Measurements from ENCODE around the gene SLC5A12. TPM values are rescaled to one million over a fixed set of nuclear protein-coding genes. Genes with fewer than 3 reads are reported as not detected.

Gene SLC5A12
- total RNA-seq, 2 experiments from 2014 or later, result not detected

DNA sequence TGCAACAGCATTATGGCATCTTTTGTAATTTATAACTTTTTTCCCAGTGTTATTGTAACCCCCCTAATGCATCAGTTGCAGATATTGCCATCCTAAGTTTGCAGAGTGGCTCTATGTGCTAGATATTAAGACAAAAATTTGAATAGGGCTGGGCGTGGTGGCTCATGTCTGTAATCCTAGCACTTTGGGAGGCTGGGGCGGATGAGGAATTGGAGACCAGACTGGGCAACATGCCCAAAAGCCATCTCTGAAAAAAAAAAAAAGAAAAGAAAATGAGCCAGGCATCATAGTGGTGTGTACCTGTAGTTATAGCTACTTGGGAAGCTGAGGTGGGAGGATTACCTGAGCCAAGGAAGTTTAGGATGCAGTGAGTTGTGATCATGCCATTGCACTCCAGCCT is 99.7 kb downstream of the SLC5A12 start:
- Mint-ChIP-seq H3K27me3 (no peaks in the 10 kb centered on the region), H3K36me3 (ENCODE audit: low read depth) (no peaks in the 10 kb centered on the region), H3K4me3 (no peak overlapping the region), H3K27ac (no peak overlapping the region), H3K4me1 (ENCODE audit: low read depth) (no peaks in the 10 kb centered on the region), H3K9me3 (peaks cover 5% of the 10 kb centered on the region)
- DNase-seq (no peak), ATAC-seq (no peak)
- TF ChIP-seq, protein P1, sequence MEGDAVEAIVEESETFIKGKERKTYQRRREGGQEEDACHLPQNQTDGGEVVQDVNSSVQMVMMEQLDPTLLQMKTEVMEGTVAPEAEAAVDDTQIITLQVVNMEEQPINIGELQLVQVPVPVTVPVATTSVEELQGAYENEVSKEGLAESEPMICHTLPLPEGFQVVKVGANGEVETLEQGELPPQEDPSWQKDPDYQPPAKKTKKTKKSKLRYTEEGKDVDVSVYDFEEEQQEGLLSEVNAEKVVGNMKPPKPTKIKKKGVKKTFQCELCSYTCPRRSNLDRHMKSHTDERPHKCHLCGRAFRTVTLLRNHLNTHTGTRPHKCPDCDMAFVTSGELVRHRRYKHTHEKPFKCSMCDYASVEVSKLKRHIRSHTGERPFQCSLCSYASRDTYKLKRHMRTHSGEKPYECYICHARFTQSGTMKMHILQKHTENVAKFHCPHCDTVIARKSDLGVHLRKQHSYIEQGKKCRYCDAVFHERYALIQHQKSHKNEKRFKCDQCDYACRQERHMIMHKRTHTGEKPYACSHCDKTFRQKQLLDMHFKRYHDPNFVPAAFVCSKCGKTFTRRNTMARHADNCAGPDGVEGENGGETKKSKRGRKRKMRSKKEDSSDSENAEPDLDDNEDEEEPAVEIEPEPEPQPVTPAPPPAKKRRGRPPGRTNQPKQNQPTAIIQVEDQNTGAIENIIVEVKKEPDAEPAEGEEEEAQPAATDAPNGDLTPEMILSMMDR (IDR thresholded peaks at IDR 0.05), result no peak
- ChIA-PET CTCF (no interaction called here), POLR2A (no interaction called here)
- intact Hi-C loops (cut with micrococcal nuclease), result no loop called here

DNA sequence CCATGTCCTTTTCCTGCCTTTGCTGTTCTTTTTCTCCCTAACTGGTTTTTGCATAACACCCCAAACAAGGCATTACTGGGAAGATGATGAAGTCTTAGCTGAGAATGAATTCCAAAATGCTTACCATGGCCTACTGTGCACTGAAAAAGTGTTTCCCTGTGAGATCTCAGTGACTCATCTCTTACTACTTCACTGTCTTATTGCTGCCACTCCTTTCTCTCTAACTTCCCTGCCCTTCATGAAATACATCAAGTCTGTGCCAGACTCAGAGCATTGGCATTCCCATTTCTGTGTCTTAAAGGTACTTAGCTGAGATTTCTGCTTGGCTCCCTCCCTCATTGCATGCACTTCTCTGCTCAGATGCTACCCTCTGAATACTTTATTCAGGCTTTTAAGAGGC is 100.7 kb downstream of the SLC5A12 start:
- Mint-ChIP-seq H3K4me1 (ENCODE audit: low read depth) (no peaks in the 10 kb centered on the region), H3K27me3 (no peaks in the 10 kb centered on the region)
- POLR2A ChIA-PET, result no interaction called here

DNA sequence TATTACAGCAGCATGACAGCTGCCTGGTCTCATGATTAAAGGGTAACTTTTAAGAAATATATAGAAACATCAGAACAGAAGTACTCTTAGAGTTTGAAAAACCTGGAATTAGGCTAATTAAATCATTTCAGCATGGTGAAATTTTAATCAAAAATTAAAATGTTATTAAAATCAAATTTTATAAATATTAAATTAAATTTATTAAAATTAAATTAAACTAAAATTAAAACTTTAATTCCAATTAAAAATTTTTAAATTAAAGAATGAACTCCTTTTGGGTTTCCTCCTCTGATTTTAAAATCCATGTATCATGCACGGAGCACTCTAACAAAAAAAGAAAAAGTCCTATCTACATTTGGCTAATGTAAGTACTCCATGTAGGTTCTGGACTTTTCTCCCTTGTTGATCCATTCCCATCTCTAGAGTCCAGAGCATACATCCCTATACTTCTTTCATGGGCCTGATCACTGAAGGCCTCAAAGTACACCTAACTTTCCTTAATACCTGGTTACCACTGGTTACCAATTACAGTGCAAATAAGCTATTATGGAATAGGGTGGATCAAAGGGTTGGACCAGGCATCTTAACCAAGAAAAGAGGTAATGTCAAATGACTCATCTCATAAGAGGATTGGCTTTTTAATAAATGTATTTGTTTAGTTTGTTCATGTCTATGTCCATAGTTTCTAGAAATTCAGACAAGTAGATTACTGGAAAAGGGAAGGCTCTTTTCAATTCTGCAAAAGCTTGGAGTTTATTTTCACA is 101.4 kb downstream of the SLC5A12 start:
- DNase-seq (no peak), ATAC-seq (no peak)
- intact Hi-C loops (cut with micrococcal nuclease), result no loop called here
- no peak overlapping the region for H3K27ac Mint-ChIP-seq
- ChIA-PET POLR2A (no interaction called here), CTCF (no interaction called here)
- no peaks in the 10 kb centered on the region for H3K27me3 Mint-ChIP-seq
- no peaks in the 10 kb centered on the region for H3K4me1 Mint-ChIP-seq (ENCODE audit: low read depth)
- H3K9me3 Mint-ChIP-seq, result peaks cover 5% of the 10 kb centered on the region
- no peaks in the 10 kb centered on the region for H3K36me3 Mint-ChIP-seq (ENCODE audit: low read depth)
- H3K4me3 Mint-ChIP-seq, result no peak overlapping the region
- TF ChIP-seq, protein P1 (IDR thresholded peaks at IDR 0.05), result no peak

More for the DNA sequence above, 100.7 kb downstream of the SLC5A12 start:
- intact Hi-C loops (cut with micrococcal nuclease), result no loop called here
- CTCF ChIA-PET, result no interaction called here
- TF ChIP-seq, protein P1 (IDR thresholded peaks at IDR 0.05), result no peak
- Mint-ChIP-seq H3K36me3 (ENCODE audit: low read depth) (no peaks in the 10 kb centered on the region), H3K27ac (no peak overlapping the region), H3K4me3 (no peak overlapping the region), H3K9me3 (peaks cover 5% of the 10 kb centered on the region)
- ATAC-seq (no peak), DNase-seq (no peak)

DNA sequence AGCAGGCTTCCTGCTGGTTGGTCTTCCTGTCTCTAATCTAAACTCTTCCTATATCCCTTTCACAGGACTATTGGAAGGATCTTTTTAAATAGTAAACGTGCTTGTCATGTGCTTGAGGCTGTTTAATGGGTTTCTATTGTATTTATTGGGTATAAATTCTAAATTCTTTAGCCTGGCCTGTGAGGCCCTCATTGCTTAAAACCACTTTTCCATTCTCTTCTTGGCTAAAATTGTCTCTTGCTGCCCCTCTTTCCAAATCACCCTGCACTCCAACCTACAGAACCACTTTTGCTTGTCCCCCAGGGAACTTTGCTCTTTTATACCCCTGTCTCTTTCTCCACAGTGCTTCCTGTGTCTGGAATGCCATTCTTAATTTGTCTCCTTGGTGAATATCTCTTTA is 103.4 kb downstream of the SLC5A12 start:
- no peak for DNase-seq
- intact Hi-C loops (cut with micrococcal nuclease), result no loop called here
- TF ChIP-seq, protein P1 (IDR thresholded peaks at IDR 0.05), result no peak
- Mint-ChIP-seq H3K36me3 (ENCODE audit: low read depth) (no peaks in the 10 kb centered on the region), H3K27ac (no peak overlapping the region), H3K4me1 (ENCODE audit: low read depth) (no peaks in the 10 kb centered on the region), H3K27me3 (no peaks in the 10 kb centered on the region), H3K4me3 (no peak overlapping the region), H3K9me3 (peaks cover 3% of the 10 kb centered on the region)
- POLR2A ChIA-PET, result no interaction called here
- CTCF ChIA-PET, result no interaction called here
- no peak for ATAC-seq

Other genes starting within 250 kb of the SLC5A12 start
- not detected for gene MUC15, start 149.8 kb downstream of the SLC5A12 start, total RNA-seq